SK-N-SH treated with all-trans-retinoic acid at 6 μM for 48 hours (cell line): ENCODE data around the gene PCAT7.
A peak's percentile ranks its signal among the peaks of the same experiment; 100 is the strongest.
"Not testable (repeated sequence)": the region's sequence is repeated elsewhere in the genome, so short reads cannot be mapped to it uniquely, and the experiment has no call there.

ENCODE experiments used
- ATAC-seq: fragments of 200-7000 bp; cut with Tn5 transposase; 3 replicates; pipeline ENCODE4 v1.9.1; 2020; ENCODE audit warnings: mild to moderate bottlenecking, moderate library complexity
- ARNTL ChIP-seq: fragments of 450-650 bp; formaldehyde crosslinking; IDR thresholded peaks from 2 replicates; pipeline ENCODE4 v1.5.0; 2020; ENCODE audit warnings: low read depth, mild to moderate bottlenecking, moderate library complexity, borderline replicate concordance
- BACH2 ChIP-seq: fragments of 250-450 bp; sonication (Bioruptor Pico); IDR thresholded peaks from 2 replicates; pipeline ENCODE4 v1.9.0; 2021; ENCODE audit warnings: mild to moderate bottlenecking, borderline replicate concordance
- CREB5 ChIP-seq: fragments of 250-450 bp; sonication (Bioruptor Pico); IDR thresholded peaks from 2 replicates; pipeline ENCODE4 v1.5.1; 2020; ENCODE audit warnings: low read depth, mild to moderate bottlenecking, moderate library complexity
- CSDC2 ChIP-seq: fragments of 250-450 bp; sonication (Bioruptor Pico); IDR thresholded peaks from 2 replicates; pipeline ENCODE4 v1.5.0; 2020; ENCODE audit warnings: mild to moderate bottlenecking, moderate library complexity
- CSRNP3 ChIP-seq: fragments of 250-450 bp; sonication (Bioruptor Pico); IDR thresholded peaks from 2 replicates; pipeline ENCODE4 v1.5.1; 2021; ENCODE audit warnings: mild to moderate bottlenecking, moderate library complexity
- ESRRG ChIP-seq: fragments of 250-450 bp; sonication (Bioruptor Pico); IDR thresholded peaks from 2 replicates; pipeline ENCODE4 v1.6.1; 2021; ENCODE audit warnings: mild to moderate bottlenecking
- OSR1 ChIP-seq: fragments of 250-450 bp; sonication (Bioruptor Pico); IDR thresholded peaks from 2 replicates; pipeline ENCODE4 v1.8.0; 2022; ENCODE audit warnings: moderate library complexity, mild to moderate bottlenecking, inconsistent platforms
- PPARA ChIP-seq: fragments of 250-450 bp; sonication (Bioruptor Pico); IDR thresholded peaks from 2 replicates; pipeline ENCODE4 v1.5.0; 2020; ENCODE audit warnings: mild to moderate bottlenecking, borderline replicate concordance
- RARB ChIP-seq: fragments of 250-450 bp; sonication (Bioruptor Pico); IDR thresholded peaks from 2 replicates; pipeline ENCODE4 v1.8.0; 2021; ENCODE audit warnings: mild to moderate bottlenecking, moderate library complexity
- TOX ChIP-seq: fragments of 250-450 bp; sonication (Bioruptor Pico); IDR thresholded peaks from 2 replicates; pipeline ENCODE4 v1.8.0; 2021; ENCODE audit warnings: mild to moderate bottlenecking, moderate library complexity, borderline replicate concordance
- TSHZ2 ChIP-seq: fragments of 250-450 bp; sonication (Bioruptor Pico); IDR thresholded peaks from 2 replicates; pipeline ENCODE4 v1.5.0; 2020; ENCODE audit warnings: mild to moderate bottlenecking, moderate library complexity
- ZC3H10 ChIP-seq: fragments of 250-450 bp; sonication (Bioruptor Pico); IDR thresholded peaks from 2 replicates; pipeline ENCODE4 v1.5.1; 2021; ENCODE audit warnings: mild to moderate bottlenecking, moderate library complexity
- ZFP3 ChIP-seq: fragments of 250-450 bp; sonication (Bioruptor Pico); IDR thresholded peaks from 2 replicates; pipeline ENCODE4 v1.5.0; 2020; ENCODE audit warnings: mild to moderate bottlenecking, moderate library complexity
- ZFP30 ChIP-seq: fragments of 450-650 bp; formaldehyde crosslinking; IDR thresholded peaks from 2 replicates; pipeline ENCODE4 v1.5.0; 2022; ENCODE audit warnings: mild to moderate bottlenecking, moderate library complexity
- ZNF565 ChIP-seq: fragments of 450-650 bp; formaldehyde crosslinking; conservative IDR thresholded peaks from 2 replicates; pipeline ENCODE4 v1.5.0; 2020; ENCODE audit warnings: low read depth, mild to moderate bottlenecking, moderate library complexity
- ZNF70 ChIP-seq: fragments of 450-650 bp; formaldehyde crosslinking; IDR thresholded peaks from 2 replicates; pipeline ENCODE4 v1.5.0; 2020; ENCODE audit warnings: mild to moderate bottlenecking, moderate library complexity
- ZNF8 ChIP-seq: fragments of 450-650 bp; formaldehyde crosslinking; IDR thresholded peaks from 2 replicates; pipeline ENCODE4 v1.5.0; 2020; ENCODE audit warnings: mild to moderate bottlenecking, moderate library complexity
- TF ChIP-seq, protein P1 (sequence below): fragments of 250-450 bp; sonication (Bioruptor Pico); IDR thresholded peaks from 2 replicates; pipeline ENCODE4 v1.8.0; 2021; ENCODE audit warnings: low read depth, mild to moderate bottlenecking, moderate library complexity, borderline replicate concordance
- TF ChIP-seq, protein P2 (sequence below): fragments of 250-450 bp; sonication (Bioruptor Pico); IDR thresholded peaks from 2 replicates; pipeline ENCODE4 v1.8.0; 2020; ENCODE audit warnings: mild to moderate bottlenecking, moderate library complexity, borderline replicate concordance

PCAT7 gene

DNA sequence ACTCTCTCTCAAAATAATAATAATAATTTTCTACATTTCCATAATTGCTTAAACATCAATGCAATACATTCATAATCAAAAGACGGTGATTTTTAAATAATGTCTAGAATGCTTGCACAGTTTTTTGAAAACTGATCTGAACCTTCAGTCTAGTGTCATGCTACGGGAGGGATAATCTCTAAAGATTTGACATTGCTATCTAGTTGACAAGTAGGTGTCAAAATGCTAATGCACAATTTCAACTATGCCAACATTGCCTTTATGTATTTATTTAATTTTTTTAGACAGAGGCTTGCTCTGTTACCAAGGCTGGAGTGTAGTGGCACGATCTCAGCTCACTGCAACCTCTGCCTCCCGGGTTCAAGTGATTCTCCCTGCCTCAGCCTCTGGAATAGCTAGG lies 16.0 kb upstream of the PCAT7 start:
- TF ChIP-seq CSRNP3 (CRISPR knock-in tag) (no peak), ESRRG (CRISPR knock-in tag) (no peak), ZFP3 (CRISPR knock-in tag) (no peak), ARNTL (CRISPR knock-in tag) (no peak)
- no peak for ATAC-seq

DNA sequence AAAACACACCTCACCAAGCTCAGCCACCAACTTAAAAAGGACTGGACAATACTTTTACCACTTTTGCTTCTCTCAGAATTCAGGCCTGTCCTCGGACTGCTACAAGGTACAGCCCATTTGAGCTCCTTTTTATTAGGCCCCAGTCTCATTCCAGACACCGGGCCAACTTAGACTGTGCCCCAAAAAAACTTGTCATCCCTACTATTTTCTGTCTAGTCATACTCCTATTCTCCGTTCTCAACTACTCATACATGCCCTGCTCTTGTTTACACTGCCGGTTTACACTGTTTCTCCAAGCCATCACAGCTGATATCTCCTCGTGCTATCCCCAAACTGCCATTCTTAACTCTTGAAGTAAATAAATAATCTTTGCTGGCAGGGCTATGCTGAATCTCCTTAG lies 10.5 kb upstream of the PCAT7 start:
- ATAC-seq, result not testable (repeated sequence)

DNA sequence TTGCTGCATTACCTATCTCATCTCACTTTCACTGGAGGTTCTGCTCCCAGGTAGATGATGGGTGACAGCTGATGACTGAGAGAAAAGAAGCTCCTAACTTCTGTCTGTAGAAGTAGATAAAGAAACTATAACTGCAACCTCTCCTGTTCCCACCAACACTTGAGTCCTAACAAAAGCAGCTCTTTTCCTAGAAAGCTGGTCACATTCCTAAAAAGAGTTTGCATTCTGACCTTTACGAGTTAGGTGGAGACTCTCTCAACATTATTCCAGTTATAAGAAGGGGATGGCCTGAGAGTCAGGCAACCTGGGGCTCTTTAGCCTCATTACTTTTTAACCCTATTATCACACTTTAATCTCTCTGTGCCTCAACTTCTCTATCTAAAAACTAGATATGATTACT lies 8.9 kb upstream of the PCAT7 start:
- TF ChIP-seq ZC3H10 (CRISPR knock-in tag) (no peak), ZNF565 (CRISPR knock-in tag) (no peak), ZFP30 (CRISPR knock-in tag) (no peak), ARNTL (CRISPR knock-in tag) (no peak), RARB (CRISPR knock-in tag) (no peak), PPARA (CRISPR knock-in tag) (no peak), ZNF8 (no peak), BACH2 (no peak), ESRRG (CRISPR knock-in tag) (no peak), CSRNP3 (CRISPR knock-in tag) (no peak), TOX (no peak), CREB5 (CRISPR knock-in tag) (no peak), ZFP3 (CRISPR knock-in tag) (no peak), OSR1 (no peak), CSDC2 (no peak)
- TF ChIP-seq, protein P1, sequence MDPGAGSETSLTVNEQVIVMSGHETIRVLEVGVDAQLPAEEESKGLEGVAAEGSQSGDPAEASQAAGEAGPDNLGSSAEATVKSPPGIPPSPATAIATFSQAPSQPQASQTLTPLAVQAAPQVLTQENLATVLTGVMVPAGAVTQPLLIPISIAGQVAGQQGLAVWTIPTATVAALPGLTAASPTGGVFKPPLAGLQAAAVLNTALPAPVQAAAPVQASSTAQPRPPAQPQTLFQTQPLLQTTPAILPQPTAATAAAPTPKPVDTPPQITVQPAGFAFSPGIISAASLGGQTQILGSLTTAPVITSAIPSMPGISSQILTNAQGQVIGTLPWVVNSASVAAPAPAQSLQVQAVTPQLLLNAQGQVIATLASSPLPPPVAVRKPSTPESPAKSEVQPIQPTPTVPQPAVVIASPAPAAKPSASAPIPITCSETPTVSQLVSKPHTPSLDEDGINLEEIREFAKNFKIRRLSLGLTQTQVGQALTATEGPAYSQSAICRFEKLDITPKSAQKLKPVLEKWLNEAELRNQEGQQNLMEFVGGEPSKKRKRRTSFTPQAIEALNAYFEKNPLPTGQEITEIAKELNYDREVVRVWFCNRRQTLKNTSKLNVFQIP, result no peak
- TF ChIP-seq, protein P2, sequence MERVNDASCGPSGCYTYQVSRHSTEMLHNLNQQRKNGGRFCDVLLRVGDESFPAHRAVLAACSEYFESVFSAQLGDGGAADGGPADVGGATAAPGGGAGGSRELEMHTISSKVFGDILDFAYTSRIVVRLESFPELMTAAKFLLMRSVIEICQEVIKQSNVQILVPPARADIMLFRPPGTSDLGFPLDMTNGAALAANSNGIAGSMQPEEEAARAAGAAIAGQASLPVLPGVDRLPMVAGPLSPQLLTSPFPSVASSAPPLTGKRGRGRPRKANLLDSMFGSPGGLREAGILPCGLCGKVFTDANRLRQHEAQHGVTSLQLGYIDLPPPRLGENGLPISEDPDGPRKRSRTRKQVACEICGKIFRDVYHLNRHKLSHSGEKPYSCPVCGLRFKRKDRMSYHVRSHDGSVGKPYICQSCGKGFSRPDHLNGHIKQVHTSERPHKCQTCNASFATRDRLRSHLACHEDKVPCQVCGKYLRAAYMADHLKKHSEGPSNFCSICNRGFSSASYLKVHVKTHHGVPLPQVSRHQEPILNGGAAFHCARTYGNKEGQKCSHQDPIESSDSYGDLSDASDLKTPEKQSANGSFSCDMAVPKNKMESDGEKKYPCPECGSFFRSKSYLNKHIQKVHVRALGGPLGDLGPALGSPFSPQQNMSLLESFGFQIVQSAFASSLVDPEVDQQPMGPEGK (CRISPR knock-in tag), result no peak
- ATAC-seq, result no peak

DNA sequence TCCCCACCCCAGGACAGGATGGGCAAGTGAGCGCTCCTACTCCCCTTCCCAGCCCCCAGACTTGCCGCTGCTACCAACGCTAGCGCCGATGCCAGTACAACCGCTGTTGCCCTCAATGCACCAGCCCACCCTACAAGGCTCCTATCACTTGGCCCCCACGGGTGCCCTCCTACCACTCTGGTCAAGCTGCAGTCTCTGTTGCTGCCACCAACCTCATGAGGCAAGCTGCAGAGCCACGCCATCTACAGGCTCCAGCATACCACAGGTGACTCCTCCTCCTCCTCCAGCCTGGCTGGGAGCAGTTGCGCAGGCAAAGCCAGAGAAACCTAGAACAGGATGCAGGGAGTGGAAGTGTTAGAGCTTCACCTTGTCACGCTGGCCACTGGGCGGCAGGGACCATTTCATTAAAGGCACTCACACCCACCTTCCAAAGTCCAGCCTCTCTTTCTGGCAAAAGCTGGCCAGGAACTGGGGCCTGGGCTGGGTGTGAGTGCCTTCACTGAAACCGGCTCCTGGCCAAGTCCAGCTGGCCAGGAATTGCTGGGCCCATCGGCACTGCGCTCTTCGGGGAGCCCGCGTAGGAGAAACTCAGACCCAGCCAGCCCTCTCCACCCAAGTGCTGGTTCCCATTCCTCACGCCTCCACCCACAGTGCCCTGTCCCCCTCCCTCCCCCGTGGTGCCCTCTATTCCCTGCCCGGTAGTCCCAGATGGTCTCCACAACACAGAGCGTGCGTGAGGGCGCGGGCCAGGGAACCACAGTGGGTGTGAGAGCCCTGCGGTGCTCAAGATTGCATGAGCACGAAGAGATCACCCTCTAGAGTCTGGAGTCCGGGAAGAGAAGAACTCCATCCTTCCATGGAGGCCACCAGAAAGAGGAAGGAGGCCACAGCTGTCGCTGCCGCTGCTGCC lies 1.6 kb upstream of the PCAT7 start:
- ATAC-seq, result peak; percentile 40; the same call in 2 of the 3 replicates
- no peak for TF ChIP-seq ZNF8
- TF ChIP-seq ZC3H10 (CRISPR knock-in tag), result no peak
- no peak for TF ChIP-seq ESRRG (CRISPR knock-in tag)
- no peak for TF ChIP-seq PPARA (CRISPR knock-in tag)
- TF ChIP-seq CSDC2, result no peak
- TF ChIP-seq, protein P2 (CRISPR knock-in tag), result no peak
- no peak for TF ChIP-seq RARB (CRISPR knock-in tag)
- TF ChIP-seq CREB5 (CRISPR knock-in tag), result no peak
- no peak for TF ChIP-seq TSHZ2 (CRISPR knock-in tag)
- TF ChIP-seq ZNF70 (CRISPR knock-in tag), result no peak
- TF ChIP-seq TOX, result no peak
- TF ChIP-seq, all 23 proteins: peak for 0
